Loucy (cell line): ENCODE results near the gene PEA15.

Source experiments
- H2AFZ ChIP-seq: fragments of 200-600 bp; sonication (generic); 2 replicates; pipeline ENCODE4 v1.6.0; 2016; ENCODE audit warnings: antibody characterized with exemption, mild to moderate bottlenecking, low read length, moderate library complexity
- H3F3A ChIP-seq: fragments of 200-600 bp; 2 replicates; pipeline ENCODE4 v1.6.0; 2016; ENCODE audit warnings: antibody characterized with exemption, low read depth, mild to moderate bottlenecking
- H3K27me3 ChIP-seq: fragments of 200-600 bp; sonication (generic); 2 replicates; pipeline ENCODE4 v1.6.1; 2014; ENCODE audit warnings: low read length, mild to moderate bottlenecking; ENCODE audit not compliant: insufficient read depth, poor library complexity, severe bottlenecking
- H3K36me3 ChIP-seq: fragments of 200-600 bp; sonication (generic); 2 replicates; pipeline ENCODE4 v1.6.1; 2016; ENCODE audit warnings: low read length; ENCODE audit not compliant: insufficient read depth
- H3K4me1 ChIP-seq: fragments of 200-600 bp; sonication (generic); 2 replicates; pipeline ENCODE4 v1.5.1; 2014; ENCODE audit warnings: low read length, mild to moderate bottlenecking; ENCODE audit not compliant: insufficient read depth, poor library complexity, severe bottlenecking
- H3K4me2 ChIP-seq: fragments of 200-600 bp; sonication (generic); 2 replicates; pipeline ENCODE4 v1.6.0; 2014; ENCODE audit warnings: antibody characterized with exemption, low read length, low read depth, mild to moderate bottlenecking; ENCODE audit not compliant: poor library complexity, severe bottlenecking
- H3K4me3 ChIP-seq: fragments of 200-600 bp; sonication (generic); 2 replicates; pipeline ENCODE4 v1.5.1; 2014; ENCODE audit warnings: low read length, mild to moderate bottlenecking, mixed read lengths; ENCODE audit not compliant: poor library complexity, severe bottlenecking
- H3K79me2 ChIP-seq: fragments of 200-600 bp; sonication (generic); 2 replicates; pipeline ENCODE4 v1.6.1; 2014; ENCODE audit warnings: low read length; ENCODE audit not compliant: insufficient read depth
- H3K9ac ChIP-seq: fragments of 200-600 bp; sonication (generic); 2 replicates; pipeline ENCODE4 v1.6.0; 2014; ENCODE audit warnings: mild to moderate bottlenecking, low read depth, low read length, moderate library complexity; ENCODE audit not compliant: poor library complexity, severe bottlenecking
- H3K9me2 ChIP-seq: fragments of 200-600 bp; sonication (generic); replicated peaks from 2 replicates; pipeline ENCODE4 v1.6.1; 2016; ENCODE audit warnings: low read depth, low read length, mixed read lengths
- H3K9me3 ChIP-seq: fragments of 200-600 bp; sonication (generic); 2 replicates; pipeline ENCODE4 v1.6.1; 2014; ENCODE audit warnings: mild to moderate bottlenecking, antibody characterized with exemption, low read length, low read depth; ENCODE audit not compliant: insufficient read depth
- H4K20me1 ChIP-seq: fragments of 200-600 bp; sonication (generic); 2 replicates; pipeline ENCODE4 v1.6.0; 2014; ENCODE audit warnings: antibody characterized with exemption, low read length, mild to moderate bottlenecking; ENCODE audit not compliant: insufficient read depth, poor library complexity, severe bottlenecking
- CTCF ChIP-seq: fragments of 200-600 bp; sonication (generic); conservative IDR thresholded peaks from 2 replicates; pipeline ENCODE4 v1.5.1; 2014; ENCODE audit warnings: mild to moderate bottlenecking, antibody characterized with exemption, low read length
- EZH2phosphoT487 ChIP-seq: fragments of 200-600 bp; IDR thresholded peaks from 2 replicates; pipeline ENCODE4 v1.6.1; 2018; ENCODE audit warnings: antibody characterized with exemption, mild to moderate bottlenecking, moderate library complexity, borderline replicate concordance

PEA15 gene

GRCh38 chr1:160194737-160195059 is 10.5 kb upstream of the PEA15 start:
- no peak for TF ChIP-seq CTCF
- no peak for TF ChIP-seq EZH2phosphoT487
- Histone ChIP-seq H3K9ac (no peak overlapping the region), H3K36me3 (no peaks in the 10 kb centered on the region), H3K9me3 (no peaks in the 10 kb centered on the region), H2AFZ (no peak overlapping the region), H3K9me2 (no peaks in the 10 kb centered on the region), H3K4me3 (no peak overlapping the region), H3K4me2 (no peak overlapping the region), H3K27me3 (no peaks in the 10 kb centered on the region), H3K4me1 (no peaks in the 10 kb centered on the region), H4K20me1 (no peaks in the 10 kb centered on the region), H3F3A (no peaks in the 10 kb centered on the region), H3K79me2 (no peaks in the 10 kb centered on the region)

DNA sequence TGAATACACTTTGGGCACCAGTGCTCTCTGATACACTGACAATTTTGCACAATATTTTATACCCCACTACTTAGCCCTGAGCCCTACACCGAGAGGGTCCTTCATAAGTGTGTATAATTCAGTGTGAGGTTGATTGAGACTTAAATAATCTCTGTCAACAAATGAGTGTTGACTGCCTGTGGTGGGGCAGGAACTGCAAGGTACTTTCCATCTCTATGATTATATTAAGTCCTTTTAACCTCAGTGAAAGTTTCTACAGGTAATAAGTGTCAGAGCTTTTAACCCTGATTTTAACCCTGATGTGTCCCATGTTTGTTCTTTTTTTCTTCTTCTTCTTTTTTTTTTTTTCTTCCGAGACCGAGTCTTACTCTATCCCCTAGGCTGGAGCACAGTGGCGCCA is 9.0 kb upstream of the PEA15 start:
- Histone ChIP-seq H3K4me1 (no peaks in the 10 kb centered on the region), H3F3A (no peaks in the 10 kb centered on the region), H3K9ac (no peak overlapping the region), H3K36me3 (no peaks in the 10 kb centered on the region), H3K4me3 (no peak overlapping the region), H2AFZ (no peak overlapping the region), H3K79me2 (no peaks in the 10 kb centered on the region), H4K20me1 (no peaks in the 10 kb centered on the region), H3K9me2 (no peaks in the 10 kb centered on the region), H3K27me3 (no peaks in the 10 kb centered on the region), H3K9me3 (no peaks in the 10 kb centered on the region), H3K4me2 (no peak overlapping the region)
- no peak for TF ChIP-seq EZH2phosphoT487
- TF ChIP-seq CTCF = no peak

DNA sequence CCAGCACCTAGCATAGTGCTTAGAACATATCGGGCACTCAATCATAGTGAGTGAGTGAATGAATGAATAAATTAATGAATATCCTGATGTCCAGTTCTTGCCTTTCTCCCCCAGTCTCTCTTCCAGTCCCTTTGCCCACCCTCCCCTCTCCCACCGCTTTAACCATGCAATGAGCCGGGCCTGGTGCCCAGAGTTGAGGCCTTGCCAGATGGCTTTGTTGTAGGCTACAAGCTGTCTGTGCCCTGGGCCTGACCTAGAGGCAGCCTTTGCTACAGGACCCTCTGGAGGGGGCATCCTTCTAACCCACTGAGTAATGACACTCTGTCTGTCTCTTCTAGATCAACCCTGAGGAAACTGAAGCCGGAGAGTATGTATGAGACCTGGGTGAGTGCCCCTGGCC is 8.0 kb upstream of the PEA15 start:
- no peaks in the 10 kb centered on the region for H3F3A ChIP-seq
- H4K20me1 ChIP-seq = no peaks in the 10 kb centered on the region
- no peaks in the 10 kb centered on the region for H3K9me2 ChIP-seq
- no peaks in the 10 kb centered on the region for H3K36me3 ChIP-seq
- TF ChIP-seq EZH2phosphoT487 (no peak), CTCF (no peak)
- H3K27me3 ChIP-seq = no peaks in the 10 kb centered on the region
- no peaks in the 10 kb centered on the region for H3K79me2 ChIP-seq
- no peaks in the 10 kb centered on the region for H3K9me3 ChIP-seq
- no peak overlapping the region for H3K4me3 ChIP-seq
- H3K9ac ChIP-seq = no peak overlapping the region
- no peaks in the 10 kb centered on the region for H3K4me1 ChIP-seq
- H3K4me2 ChIP-seq = no peak overlapping the region
- H2AFZ ChIP-seq = no peak overlapping the region
